MCF 10A (cell line): ENCODE data around the gene VSTM2B. TPM values are rescaled to one million over a fixed set of nuclear protein-coding genes. Genes with fewer than 3 reads are reported as not detected.

Experiments
- BruUV-seq: library from RNA; stranded (reverse); fragments of 400-500 nt; replicated peaks from 2 replicates; lab custom pipeline; 2021; lab: Mats Ljungman, UMichigan
- CTCF ChIA-PET: fragments of 300-600 bp; sonication (Branson Sonifier 250); formaldehyde crosslinking; extraction: SDS; loops from one replicate; lab custom pipeline; 2021; ENCODE audit warnings: antibody characterized with exemption, inconsistent platforms; lab: Yijun Ruan, JAX
- POLR2A ChIA-PET: fragments of 300-600, 350-650 bp; sonication (Branson Sonifier 250); formaldehyde crosslinking; extraction: SDS; loops from one replicate; lab custom pipeline; 2020; ENCODE audit warnings: antibody characterized with exemption, inconsistent platforms; lab: Yijun Ruan, JAX
- DNase-seq: peaks from one replicate; pipeline ENCODE4 v3.0.0-alpha.2; 2018; ENCODE audit not compliant: unreplicated experiment
- H3K27ac Mint-ChIP-seq: one replicate; pipeline ENCODE4 v1.8.0; 2022; ENCODE audit warnings: mild to moderate bottlenecking, low read depth, mixed read lengths; ENCODE audit not compliant: unreplicated experiment
- H3K27me3 Mint-ChIP-seq: one replicate; pipeline ENCODE4 v1.8.0; 2022; ENCODE audit warnings: mixed read lengths; ENCODE audit not compliant: insufficient read depth, unreplicated experiment
- H3K36me3 Mint-ChIP-seq: one replicate; pipeline ENCODE4 v1.8.0; 2022; ENCODE audit warnings: mild to moderate bottlenecking, moderate library complexity, mixed read lengths; ENCODE audit not compliant: insufficient read depth, unreplicated experiment
- H3K4me1 Mint-ChIP-seq: one replicate; pipeline ENCODE4 v1.8.0; 2022; ENCODE audit warnings: mixed read lengths; ENCODE audit not compliant: insufficient read depth, unreplicated experiment
- H3K4me3 Mint-ChIP-seq: one replicate; pipeline ENCODE4 v1.8.0; 2022; ENCODE audit warnings: mild to moderate bottlenecking, moderate library complexity, mixed read lengths; ENCODE audit not compliant: unreplicated experiment
- H3K9me3 Mint-ChIP-seq: one replicate; pipeline ENCODE4 v1.8.0; 2022; ENCODE audit warnings: mixed read lengths; ENCODE audit not compliant: unreplicated experiment
- CTCF ChIP-seq: fragments of 200-600 bp; IDR thresholded peaks from one replicate; pipeline ENCODE4 v1.8.0; 2022; ENCODE audit warnings: antibody characterized with exemption, mild to moderate bottlenecking; ENCODE audit not compliant: unreplicated experiment
- intact Hi-C: fragments of 100-400 bp; cut with micrococcal nuclease; formaldehyde crosslinking; loops from 2 replicates; pipeline ENCODE4 v1.14.1; 2022
- total RNA-seq: library from RNA; stranded (reverse); gene quantifications from 2 replicates; pipeline ENCODE4 v1.2.3, GENCODE V29; 2022

Gene VSTM2B
- total RNA-seq, 1 experiment from 2014 or later: not detected

GRCh38 chr19:29491995-29492577 lies 33.7 kb upstream of the VSTM2B start:
- intact Hi-C loops: no loop called here
- POLR2A ChIA-PET: no interaction called here
- H3K4me1 Mint-ChIP-seq: no peaks in the 10 kb centered on the region
- no peak overlapping the region for H3K27ac Mint-ChIP-seq
- H3K4me3 Mint-ChIP-seq: no peak overlapping the region
- BruUV-seq: no TSS peak
- CTCF ChIA-PET: interaction anchor here (0.6 kb wide), 1 partner anchor 115 kb away, joined by 3 read pairs; no protein-coding TSS in a partner anchor
- H3K27me3 Mint-ChIP-seq: no peaks in the 10 kb centered on the region
- DNase-seq: no peak
- H3K36me3 Mint-ChIP-seq: no peaks in the 10 kb centered on the region
- peaks cover 45% of the 10 kb centered on the region for H3K9me3 Mint-ChIP-seq
- no peak for TF ChIP-seq CTCF

- H3K36me3 Mint-ChIP-seq: no peaks in the 10 kb centered on the region
- ChIA-PET POLR2A (no interaction called here), CTCF (no interaction called here)
- no peak overlapping the region for H3K4me3 Mint-ChIP-seq
- H3K27ac Mint-ChIP-seq: no peak overlapping the region
- peaks cover 40% of the 10 kb centered on the region for H3K9me3 Mint-ChIP-seq
- DNase-seq: no peak
- intact Hi-C loops: no loop called here
- H3K4me1 Mint-ChIP-seq: no peaks in the 10 kb centered on the region
- no peak for TF ChIP-seq CTCF
- H3K27me3 Mint-ChIP-seq: no peaks in the 10 kb centered on the region
- no TSS peak for BruUV-seq
These were observed 33.0 kb upstream of the VSTM2B start for GRCh38 chr19:29492769-29493168.

- H3K36me3 Mint-ChIP-seq: no peaks in the 10 kb centered on the region
- H3K27ac Mint-ChIP-seq: no peak overlapping the region
- H3K4me1 Mint-ChIP-seq: no peaks in the 10 kb centered on the region
- intact Hi-C loops: no loop called here
- ChIA-PET POLR2A (no interaction called here), CTCF (no interaction called here)
- DNase-seq: no peak
- no peak for TF ChIP-seq CTCF
- H3K27me3 Mint-ChIP-seq: no peaks in the 10 kb centered on the region
- no TSS peak for BruUV-seq
- H3K4me3 Mint-ChIP-seq: no peak overlapping the region
- peaks cover 45% of the 10 kb centered on the region for H3K9me3 Mint-ChIP-seq
These were observed 30.7 kb upstream of the VSTM2B start for GRCh38 chr19:29495091-29495490.

- Mint-ChIP-seq H3K9me3 (peaks cover 41% of the 10 kb centered on the region), H3K4me3 (no peak overlapping the region), H3K27ac (no peak overlapping the region), H3K4me1 (no peaks in the 10 kb centered on the region), H3K36me3 (no peaks in the 10 kb centered on the region), H3K27me3 (no peaks in the 10 kb centered on the region)
- no TSS peak for BruUV-seq
- POLR2A ChIA-PET: no interaction called here
- TF ChIP-seq CTCF: no peak
- no peak for DNase-seq
- CTCF ChIA-PET: interaction anchor here (0.6 kb wide), 1 partner anchor 25 kb away, joined by 4 read pairs; no protein-coding TSS in a partner anchor
- intact Hi-C loops: no loop called here
These were observed 29.8 kb upstream of the VSTM2B start for GRCh38 chr19:29495901-29496441.
